ENCODE results near the gene ETHE1. TPM values are rescaled to one million over a fixed set of nuclear protein-coding genes. Genes with fewer than 3 reads are reported as not detected.

ETHE1 gene
- total and polyA plus RNA-seq, 3 experiments from 2014 or later = 34.4 to 77.0 (median 42.3) TPM

DNA sequence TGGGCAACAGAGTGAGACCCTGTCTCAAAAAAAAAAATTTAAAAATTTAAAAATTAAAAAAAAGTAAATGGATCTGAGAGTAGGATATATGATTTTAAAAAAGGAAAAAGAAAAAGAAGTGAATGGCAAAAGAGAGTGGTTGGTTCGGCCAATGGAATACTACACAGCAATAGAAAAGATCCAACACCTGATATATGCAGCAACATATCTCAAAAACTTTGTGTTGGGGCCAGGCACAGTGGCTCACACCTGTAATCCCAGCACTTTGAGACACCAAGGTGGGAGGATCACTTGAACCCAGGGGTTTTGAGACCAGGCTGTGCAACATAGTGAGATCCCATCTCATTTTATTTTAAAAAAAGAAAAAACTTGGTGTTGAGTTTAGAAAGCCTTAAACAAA is 60.2 kb downstream of the ETHE1 start:
- Mint-ChIP-seq H3K27ac (peak overlapping the region in 1 of 8 donors; percentile 56), H3K9me3 (no peaks in the 10 kb centered on the region), H3K27me3 (no peaks in the 10 kb centered on the region), H3K4me3 (no peak overlapping the region), H3K36me3 (peaks cover 0 to 3% (median 0%) of the 10 kb centered on the region in 3 donors), H3K4me1 (peaks cover 37 to 65% (median 49%) of the 10 kb centered on the region in 3 donors)
- H3K4me1 ChIP-seq (ENCODE audit: insufficient read depth, low read length) = peaks cover 54% of the 10 kb centered on the region
- ChIA-PET POLR2A (interaction anchor here (0.7 to 1.2 kb wide), 2 partner anchors 26 to 67 kb away, joined by 3 read pairs; no protein-coding TSS in a partner anchor), CTCF (interaction anchor here (0.9 to 1.7 kb wide), 3 partner anchors 13 to 128 kb away, joined by 3 to 4 read pairs (median 3); no protein-coding TSS in a partner anchor)
- no peaks in the 10 kb centered on the region for H3K36me3 ChIP-seq (ENCODE audit: insufficient read depth, low read length)
- H3K4me3 ChIP-seq (ENCODE audit: low read length) = no peak overlapping the region
- no peak for DNase-seq
- H3K9me3 ChIP-seq (ENCODE audit: low read length) = no peaks in the 10 kb centered on the region
- H3K27ac ChIP-seq (ENCODE audit: low read depth, low read length) = no peak overlapping the region
- no peaks in the 10 kb centered on the region for H3K27me3 ChIP-seq (ENCODE audit: insufficient read depth, low read length, poor library complexity, severe bottlenecking)

DNA sequence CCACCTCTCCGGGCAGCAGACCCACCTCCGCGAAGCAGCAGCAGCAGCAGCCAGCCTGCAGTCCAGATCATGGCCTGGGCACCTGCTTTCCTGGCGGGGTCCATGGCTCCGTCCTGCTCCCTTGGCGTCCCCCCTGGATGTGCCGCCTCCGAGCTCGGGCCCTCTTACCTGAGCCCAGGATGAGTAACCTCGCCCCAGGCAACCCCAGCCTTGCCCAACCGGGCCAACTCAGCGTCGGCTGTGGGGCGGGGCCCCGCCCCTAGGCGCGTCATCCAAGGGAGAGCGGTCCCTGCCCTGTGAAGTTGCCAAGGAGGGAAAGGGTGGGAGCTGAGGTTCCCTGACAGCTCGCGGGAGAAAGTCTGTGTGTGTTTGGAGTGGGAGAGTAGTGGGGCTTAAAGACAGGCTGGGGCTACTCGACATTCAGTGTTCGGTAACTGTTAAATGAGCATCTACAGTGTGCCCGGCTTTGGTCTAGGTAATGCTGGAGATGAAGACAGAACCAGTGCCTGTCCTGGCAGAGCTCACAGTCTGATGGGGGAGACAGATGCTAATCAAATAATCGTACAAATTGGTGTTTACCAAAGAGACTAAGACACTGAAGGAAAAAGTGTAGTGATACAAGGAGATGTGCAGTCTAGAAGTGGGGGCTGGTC is 61.4 kb downstream of the ETHE1 start, which contains the start of gene LYPD3:
LYPD3 (minus strand) TSS at position 141 of the 653 bp plus-strand sequence; CDS start at position 104, 37 bp downstream.
- no peak for DNase-seq
- no peaks in the 10 kb centered on the region for H3K36me3 ChIP-seq (ENCODE audit: insufficient read depth, low read length)
- POLR2A ChIA-PET = interaction anchor here (0.6 to 1.2 kb wide), 2 partner anchors 11 to 68 kb away, joined by 3 read pairs; no protein-coding TSS in a partner anchor
- H3K4me1 ChIP-seq (ENCODE audit: insufficient read depth, low read length) = peaks cover 44% of the 10 kb centered on the region
- H3K9me3 Mint-ChIP-seq = no peaks in the 10 kb centered on the region
- H3K9me3 ChIP-seq (ENCODE audit: low read length) = no peaks in the 10 kb centered on the region
- H3K27me3 Mint-ChIP-seq = no peaks in the 10 kb centered on the region
- H3K27me3 ChIP-seq (ENCODE audit: insufficient read depth, low read length, poor library complexity, severe bottlenecking) = no peaks in the 10 kb centered on the region
- CTCF ChIA-PET = interaction anchor here (0.9 to 1.7 kb wide), 5 partner anchors 14 to 129 kb away, joined by 3 to 7 read pairs (median 3); partner anchors contain the start of gene PHLDB3
- peak within 1 kb of the TSS; percentile 94 for H3K4me3 ChIP-seq (ENCODE audit: low read length)
- H3K4me1 Mint-ChIP-seq = peaks cover 42 to 68% (median 49%) of the 10 kb centered on the region in 3 donors
- H3K27ac Mint-ChIP-seq = peak within 1 kb of the TSS; percentile 41 to 99 (median 96)
- H3K36me3 Mint-ChIP-seq = peaks cover 0 to 3% (median 0%) of the 10 kb centered on the region in 3 donors
- H3K27ac ChIP-seq (ENCODE audit: low read depth, low read length) = peak within 1 kb of the TSS; percentile 80
- peak within 1 kb of the TSS; percentile 18 to 97 (median 93) for H3K4me3 Mint-ChIP-seq

DNA sequence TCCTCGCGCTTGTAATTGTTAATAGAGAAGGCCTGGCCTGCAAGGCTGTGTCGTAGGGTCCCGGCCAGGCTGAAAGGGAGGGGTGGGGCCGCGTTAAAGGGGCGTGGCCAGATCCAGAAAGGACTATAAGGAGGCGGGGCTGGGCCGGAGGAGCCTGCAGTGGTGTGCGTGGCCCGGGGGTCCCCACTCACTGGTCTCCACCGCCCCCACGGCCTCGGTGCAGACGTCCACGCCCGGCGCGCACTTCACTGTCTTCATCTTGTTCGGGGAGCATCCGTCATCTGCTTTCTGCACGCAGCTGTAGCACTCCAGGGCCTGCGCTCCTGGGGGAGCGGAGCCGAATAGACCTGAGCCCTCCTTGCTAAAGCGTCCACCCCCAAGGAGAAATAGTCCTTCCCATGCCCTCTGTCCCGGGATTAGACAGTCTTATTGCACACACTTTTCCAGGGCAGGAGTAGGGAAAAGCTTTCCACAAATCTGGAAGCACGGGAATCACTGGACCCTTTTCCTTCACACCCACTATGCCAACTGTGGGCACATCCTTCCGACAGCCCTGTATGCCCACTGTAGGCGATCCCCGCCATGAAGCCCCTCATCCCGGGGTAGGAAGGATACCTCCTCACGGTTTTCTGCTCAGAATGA is 62.7 kb downstream of the ETHE1 start:
- DNase-seq = peak in 1 of 5 donors; percentile 75
- no peaks in the 10 kb centered on the region for H3K27me3 ChIP-seq (ENCODE audit: insufficient read depth, low read length, poor library complexity, severe bottlenecking)
- peaks cover 0 to 3% (median 0%) of the 10 kb centered on the region in 3 donors for H3K36me3 Mint-ChIP-seq
- no peaks in the 10 kb centered on the region for H3K9me3 ChIP-seq (ENCODE audit: low read length)
- H3K4me1 ChIP-seq (ENCODE audit: insufficient read depth, low read length) = peaks cover 38% of the 10 kb centered on the region
- H3K4me3 ChIP-seq (ENCODE audit: low read length) = peak overlapping the region; percentile 94
- H3K4me1 Mint-ChIP-seq = peaks cover 35 to 58% (median 40%) of the 10 kb centered on the region in 3 donors
- CTCF ChIA-PET = interaction anchor here (0.8 to 3.0 kb wide), 10 partner anchors 9 to 204 kb away, joined by 3 to 17 read pairs (median 6); no protein-coding TSS in a partner anchor
- no peaks in the 10 kb centered on the region for H3K36me3 ChIP-seq (ENCODE audit: insufficient read depth, low read length)
- peak overlapping the region; percentile 89 to 97 (median 93) for H3K4me3 Mint-ChIP-seq
- H3K27me3 Mint-ChIP-seq = no peaks in the 10 kb centered on the region
- peak overlapping the region; percentile 94 to 99 (median 97) for H3K27ac Mint-ChIP-seq
- H3K27ac ChIP-seq (ENCODE audit: low read depth, low read length) = peak overlapping the region; percentile 80
- POLR2A ChIA-PET = interaction anchor here (1.3 to 2.3 kb wide), 7 partner anchors 9 to 204 kb away, joined by 3 to 35 read pairs (median 9); partner anchors contain the start of genes PHLDB3 and ZNF575
- no peaks in the 10 kb centered on the region for H3K9me3 Mint-ChIP-seq

DNA sequence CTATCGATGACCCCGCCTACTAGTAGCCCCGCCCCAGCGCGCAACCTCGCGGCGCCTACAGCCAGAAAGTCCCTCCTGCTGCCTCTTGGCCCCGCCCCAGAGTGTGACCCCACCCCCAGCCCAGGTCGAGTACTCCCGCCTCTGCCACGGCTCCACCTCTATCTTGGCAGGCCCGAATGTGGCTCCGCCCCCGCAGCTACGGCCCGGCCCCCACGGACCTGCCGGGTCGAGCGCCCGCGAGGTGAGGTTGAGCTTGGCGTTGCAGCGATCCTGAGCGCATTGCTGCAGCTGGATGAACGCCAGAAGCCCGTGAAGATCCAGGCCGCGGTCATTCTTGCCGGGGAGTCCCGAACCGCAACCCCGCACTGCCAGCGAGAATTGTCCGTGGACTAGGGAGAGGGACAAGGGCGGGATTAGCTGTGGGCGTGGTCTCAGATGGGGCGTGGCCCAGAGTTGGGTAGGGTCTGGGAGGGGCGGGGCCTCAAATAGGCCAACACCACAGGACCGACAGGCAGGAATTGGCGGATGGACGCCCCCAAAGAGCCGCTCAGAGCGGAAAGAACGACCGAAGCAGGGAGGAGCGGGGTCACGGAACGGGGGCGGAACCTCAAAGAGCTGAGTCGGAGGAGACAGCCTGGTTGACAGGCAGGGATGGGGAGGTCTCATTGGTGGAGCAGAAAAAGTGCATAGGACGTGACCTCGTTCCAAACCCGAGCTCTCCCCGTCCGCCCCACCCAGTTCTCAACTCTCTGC is 63.4 kb downstream of the ETHE1 start:
- Histone ChIP-seq H3K9me3 (ENCODE audit: low read length) (no peaks in the 10 kb centered on the region), H3K27ac (ENCODE audit: low read depth, low read length) (peak overlapping the region; percentile 80), H3K4me1 (ENCODE audit: insufficient read depth, low read length) (peaks cover 31% of the 10 kb centered on the region), H3K27me3 (ENCODE audit: insufficient read depth, low read length, poor library complexity, severe bottlenecking) (no peaks in the 10 kb centered on the region), H3K4me3 (ENCODE audit: low read length) (peak overlapping the region; percentile 94), H3K36me3 (ENCODE audit: insufficient read depth, low read length) (no peaks in the 10 kb centered on the region)
- Mint-ChIP-seq H3K27ac (peak overlapping the region; percentile 94 to 99 (median 97)), H3K4me3 (peak overlapping the region; percentile 89 to 97 (median 93)), H3K36me3 (peaks cover 0 to 3% (median 0%) of the 10 kb centered on the region in 3 donors), H3K9me3 (no peaks in the 10 kb centered on the region), H3K27me3 (no peaks in the 10 kb centered on the region), H3K4me1 (peaks cover 29 to 51% (median 33%) of the 10 kb centered on the region in 3 donors)
- CTCF ChIA-PET = interaction anchor here (1.0 to 3.0 kb wide), 12 partner anchors 9 to 205 kb away, joined by 3 to 17 read pairs (median 6); no protein-coding TSS in a partner anchor
- peak; percentile 98 to 100 (median 99) for DNase-seq
- POLR2A ChIA-PET = interaction anchor here (0.6 to 2.3 kb wide), 9 partner anchors 10 to 205 kb away, joined by 3 to 35 read pairs (median 7); partner anchors contain the start of genes PHLDB3 and ZNF575

DNA sequence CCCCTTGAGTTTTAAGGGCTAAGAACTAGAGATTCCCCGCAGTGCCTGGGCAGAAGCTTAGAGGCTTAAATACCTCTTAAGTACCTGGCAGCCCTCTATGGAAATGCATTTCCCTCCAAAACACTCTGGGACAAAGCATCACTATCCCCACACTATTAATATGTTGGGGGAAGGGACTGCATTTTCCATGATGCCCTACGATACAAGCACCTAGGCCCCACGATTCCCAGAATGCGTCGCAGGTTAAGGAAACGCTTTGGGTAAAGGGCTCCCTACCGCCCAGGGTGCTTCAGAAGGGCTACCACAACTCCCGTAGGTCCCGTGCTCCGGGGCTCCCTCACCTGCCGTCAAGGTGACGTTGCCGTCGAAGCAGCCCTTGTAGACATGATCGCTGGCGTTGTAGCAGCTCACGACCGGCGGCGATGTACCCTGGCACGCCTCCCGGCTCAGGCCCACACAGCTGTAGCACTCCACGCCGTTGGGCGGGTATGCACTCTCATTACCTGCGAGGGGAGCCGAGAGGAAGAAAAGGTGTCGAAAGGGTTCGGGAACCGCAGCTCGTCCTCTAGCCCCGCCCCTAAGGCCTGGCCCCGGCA is 64.1 kb downstream of the ETHE1 start:
- peaks cover 23 to 44% (median 26%) of the 10 kb centered on the region in 3 donors for H3K4me1 Mint-ChIP-seq
- H3K36me3 ChIP-seq (ENCODE audit: insufficient read depth, low read length) = no peaks in the 10 kb centered on the region
- H3K4me1 ChIP-seq (ENCODE audit: insufficient read depth, low read length) = peaks cover 24% of the 10 kb centered on the region
- peaks cover 0 to 3% (median 0%) of the 10 kb centered on the region in 3 donors for H3K36me3 Mint-ChIP-seq
- H3K27ac ChIP-seq (ENCODE audit: low read depth, low read length) = peak overlapping the region; percentile 48
- CTCF ChIA-PET = interaction anchor here (1.0 to 3.0 kb wide), 10 partner anchors 10 to 206 kb away, joined by 3 to 17 read pairs (median 6); no protein-coding TSS in a partner anchor
- H3K27me3 ChIP-seq (ENCODE audit: insufficient read depth, low read length, poor library complexity, severe bottlenecking) = no peaks in the 10 kb centered on the region
- H3K9me3 ChIP-seq (ENCODE audit: low read length) = no peaks in the 10 kb centered on the region
- no peaks in the 10 kb centered on the region for H3K27me3 Mint-ChIP-seq
- DNase-seq = no peak
- POLR2A ChIA-PET = interaction anchor here (0.6 to 2.3 kb wide), 7 partner anchors 10 to 205 kb away, joined by 3 to 35 read pairs (median 9); partner anchors contain the start of genes PHLDB3 and ZNF575
- no peaks in the 10 kb centered on the region for H3K9me3 Mint-ChIP-seq
- H3K4me3 Mint-ChIP-seq = peak overlapping the region; percentile 89 to 97 (median 93)
- H3K4me3 ChIP-seq (ENCODE audit: low read length) = peak overlapping the region; percentile 94
- H3K27ac Mint-ChIP-seq = peak overlapping the region; percentile 90 to 99 (median 97)

DNA sequence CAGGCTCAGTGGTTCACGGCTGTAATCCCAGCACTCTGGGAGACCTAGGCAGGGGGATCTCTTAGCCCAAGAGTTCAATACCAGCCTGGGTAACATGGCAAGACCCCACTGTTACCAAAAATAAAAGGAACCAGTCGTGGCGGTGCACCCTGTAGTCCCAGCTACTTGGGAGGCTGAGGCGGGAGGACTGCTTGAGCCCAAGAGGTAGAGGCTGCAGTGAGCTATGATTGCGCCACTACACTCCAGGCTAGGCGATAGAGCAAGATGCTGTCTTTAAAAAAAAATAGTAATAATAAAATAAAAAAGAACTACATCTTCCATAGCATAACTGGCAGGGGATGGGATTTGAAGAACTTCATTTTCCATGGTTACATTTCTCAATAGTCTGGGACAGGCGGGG is 64.6 kb downstream of the ETHE1 start:
- CTCF ChIA-PET = interaction anchor here (1.4 to 3.0 kb wide), 5 partner anchors 15 to 206 kb away, joined by 5 to 17 read pairs (median 8); no protein-coding TSS in a partner anchor
- H3K4me3 ChIP-seq (ENCODE audit: low read length) = peak overlapping the region; percentile 94
- peak overlapping the region in 6 of 7 donors; percentile 49 to 97 (median 91) for H3K4me3 Mint-ChIP-seq

More for the DNA sequence above, 64.6 kb downstream of the ETHE1 start:
- no peaks in the 10 kb centered on the region for H3K27me3 ChIP-seq (ENCODE audit: insufficient read depth, low read length, poor library complexity, severe bottlenecking)
- H3K27me3 Mint-ChIP-seq = no peaks in the 10 kb centered on the region
- POLR2A ChIA-PET = interaction anchor here (1.9 to 2.3 kb wide), 3 partner anchors 11 to 42 kb away, joined by 14 to 35 read pairs (median 20); partner anchors contain the start of gene PHLDB3
- peak overlapping the region in 7 of 8 donors; percentile 1 to 99 (median 95) for H3K27ac Mint-ChIP-seq
- no peaks in the 10 kb centered on the region for H3K9me3 ChIP-seq (ENCODE audit: low read length)
- peaks cover 0 to 3% (median 0%) of the 10 kb centered on the region in 3 donors for H3K36me3 Mint-ChIP-seq
- DNase-seq = no peak
- H3K9me3 Mint-ChIP-seq = no peaks in the 10 kb centered on the region
- no peak overlapping the region for H3K27ac ChIP-seq (ENCODE audit: low read depth, low read length)
- H3K36me3 ChIP-seq (ENCODE audit: insufficient read depth, low read length) = no peaks in the 10 kb centered on the region
- H3K4me1 Mint-ChIP-seq = peaks cover 21 to 40% (median 21%) of the 10 kb centered on the region in 3 donors
- peaks cover 20% of the 10 kb centered on the region for H3K4me1 ChIP-seq (ENCODE audit: insufficient read depth, low read length)
